ENCODE results near the gene NEDD4. TPM values are rescaled to one million over a fixed set of nuclear protein-coding genes. Genes with fewer than 3 reads are reported as not detected.

Gene NEDD4
- 43.6 and 53.1 TPM in 2 replicates for total RNA-seq

DNA sequence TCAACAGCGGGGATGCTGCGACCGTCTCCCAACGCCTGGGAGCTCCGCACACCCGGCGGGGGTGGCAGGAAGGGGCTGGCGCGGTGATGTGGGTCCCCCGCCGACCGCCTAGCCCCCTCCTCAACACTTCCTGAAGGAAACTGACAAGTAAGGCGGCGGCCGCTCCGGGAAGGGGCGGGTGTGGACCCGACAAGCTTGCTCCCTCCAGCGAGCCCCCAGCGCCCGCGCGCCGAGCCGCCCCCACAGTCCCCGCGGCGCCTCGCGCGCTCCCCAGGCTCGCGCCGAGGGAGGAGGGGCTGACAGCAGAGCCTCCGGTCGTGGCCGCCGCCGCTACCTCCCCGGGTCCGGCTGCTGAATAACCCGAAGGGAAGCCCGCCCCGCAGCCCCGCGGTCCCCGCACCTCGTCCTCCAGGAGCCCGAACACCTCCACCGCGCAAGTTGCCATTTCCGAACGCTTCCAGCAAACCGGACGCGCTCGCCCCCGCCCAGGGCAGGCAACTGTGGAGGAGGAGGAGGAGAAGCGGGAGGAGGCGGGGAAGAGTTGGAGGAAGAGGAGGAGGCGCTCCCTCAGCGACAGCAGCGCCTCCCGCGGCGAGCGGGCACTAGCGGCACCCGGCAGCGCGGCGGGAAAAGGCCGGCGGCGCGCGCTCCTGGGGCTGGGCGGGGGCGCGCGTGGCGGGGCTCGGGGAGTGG lies at the start of gene NEDD4:
TSS of gene NEDD4 (minus strand) at position 502 of the 693 bp plus-strand sequence. CDS start at position 445, 57 bp downstream.

